Smooth muscle cell (in vitro differentiated cells): ENCODE results near the gene EDN1. TPM values are rescaled to one million over a fixed set of nuclear protein-coding genes. Genes with fewer than 3 reads are reported as not detected.

Experiments
- DNase-seq: peaks from one replicate; lab custom pipeline; 2025; ENCODE audit not compliant: unreplicated experiment; lab: John Stamatoyannopoulos, UW
- H2AFZ ChIP-seq: fragments of 200-600 bp; sonication (generic); 2 replicates; pipeline ENCODE4 v1.6.0; 2016; ENCODE audit warnings: antibody characterized with exemption, low read depth, mild to moderate bottlenecking
- H3F3A ChIP-seq: fragments of 200-600 bp; sonication (generic); 2 replicates; pipeline ENCODE4 v1.6.0; 2017; ENCODE audit warnings: antibody characterized with exemption, low read depth
- H3K27ac ChIP-seq: fragments of 200-600 bp; sonication (generic); 2 replicates; pipeline ENCODE4 v1.5.1; 2016; ENCODE audit warnings: low read depth, mild to moderate bottlenecking
- H3K27me3 ChIP-seq: fragments of 200-600 bp; sonication (generic); 2 replicates; pipeline ENCODE4 v1.6.1; 2016; ENCODE audit warnings: low read depth, mild to moderate bottlenecking
- H3K36me3 ChIP-seq: fragments of 200-600 bp; sonication (generic); 2 replicates; pipeline ENCODE4 v1.5.1; 2016; ENCODE audit warnings: low read depth
- H3K4me1 ChIP-seq: fragments of 200-600 bp; sonication (generic); 2 replicates; pipeline ENCODE4 v1.5.1; 2016; ENCODE audit warnings: low read depth
- H3K4me2 ChIP-seq: fragments of 200-600 bp; sonication (generic); 2 replicates; pipeline ENCODE4 v1.6.0; 2016; ENCODE audit warnings: mild to moderate bottlenecking
- H3K4me3 ChIP-seq: fragments of 200-600 bp; sonication (generic); 2 replicates; pipeline ENCODE4 v1.5.1; 2016; ENCODE audit warnings: mild to moderate bottlenecking
- H3K79me2 ChIP-seq: fragments of 200-600 bp; sonication (generic); 2 replicates; pipeline ENCODE4 v1.6.0; 2016; ENCODE audit warnings: low read depth, mild to moderate bottlenecking
- H3K9ac ChIP-seq: fragments of 200-600 bp; sonication (generic); 2 replicates; pipeline ENCODE4 v1.6.0; 2016; ENCODE audit warnings: low read depth
- H3K9me3 ChIP-seq: fragments of 200-600 bp; sonication (generic); replicated peaks from 2 replicates; pipeline ENCODE4 v1.5.1; 2016; ENCODE audit warnings: low read depth
- H4K20me1 ChIP-seq: fragments of 200-600 bp; sonication (generic); 2 replicates; pipeline ENCODE4 v1.6.0; 2016; ENCODE audit warnings: low read depth
- WGBS: methylation state at CpG from one replicate; pipeline ENCODE4 v1.1.7; 2016; ENCODE audit warnings: low lambda C conversion rate; 5-methylcytosine and 5-hydroxymethylcytosine counted together
- polyA plus RNA-seq: library from polyadenylated mRNA; unstranded; fragments of >200 nt; fragmentation: Nextera tagmentation; extraction: Ambion mirVana; gene quantifications from 2 replicates; pipeline ENCODE4 v1.2.1, GENCODE V29; 2016
- total RNA-seq: library from RNA; depleted of rRNA; stranded (reverse); fragments of >200 nt; gene quantifications from 2 replicates; pipeline ENCODE4 v1.2.3, GENCODE V29; 2014
- TF ChIP-seq, protein P1 (sequence below): fragments of 200-600 bp; sonication (generic); IDR thresholded peaks from 2 replicates; pipeline ENCODE4 v1.5.1; 2017; ENCODE audit warnings: borderline replicate concordance, mild to moderate bottlenecking, antibody characterized with exemption; ENCODE audit not compliant: insufficient read depth, poor library complexity, severe bottlenecking

EDN1 gene
- total and polyA plus RNA-seq, 2 experiments from 2014 or later: 8.2 to 20.0 TPM

DNA sequence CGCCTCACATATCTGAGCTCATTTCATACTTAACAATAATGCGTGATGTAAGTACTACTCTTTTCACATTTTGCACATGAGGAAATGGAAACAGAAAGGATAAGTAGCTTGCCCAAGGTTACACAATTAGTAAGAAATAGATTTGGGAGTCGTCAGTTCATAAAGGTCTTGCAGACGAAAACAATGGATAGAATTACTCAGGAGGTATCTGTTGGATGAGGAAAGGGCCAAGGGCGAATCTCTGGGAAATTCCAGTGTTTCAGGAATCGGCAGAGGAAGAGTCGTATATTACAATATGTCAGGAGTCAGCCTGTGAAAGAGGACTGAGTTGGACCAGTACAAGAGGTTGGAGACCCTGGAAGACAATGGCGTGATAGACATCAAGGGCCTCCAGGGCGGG is 12.8 kb upstream of the EDN1 start:
- H3K4me3 ChIP-seq: no peak overlapping the region
- no peak overlapping the region for H3K4me2 ChIP-seq
- H3K4me1 ChIP-seq: peaks cover 22% of the 10 kb centered on the region
- H3K9ac ChIP-seq: no peak overlapping the region
- H3K36me3 ChIP-seq: no peaks in the 10 kb centered on the region
- H3K27me3 ChIP-seq: peaks cover 7% of the 10 kb centered on the region
- 92% methylated on average over 9 of the region's 9 CpGs for WGBS
- DNase-seq: no peak
- TF ChIP-seq, protein P1, sequence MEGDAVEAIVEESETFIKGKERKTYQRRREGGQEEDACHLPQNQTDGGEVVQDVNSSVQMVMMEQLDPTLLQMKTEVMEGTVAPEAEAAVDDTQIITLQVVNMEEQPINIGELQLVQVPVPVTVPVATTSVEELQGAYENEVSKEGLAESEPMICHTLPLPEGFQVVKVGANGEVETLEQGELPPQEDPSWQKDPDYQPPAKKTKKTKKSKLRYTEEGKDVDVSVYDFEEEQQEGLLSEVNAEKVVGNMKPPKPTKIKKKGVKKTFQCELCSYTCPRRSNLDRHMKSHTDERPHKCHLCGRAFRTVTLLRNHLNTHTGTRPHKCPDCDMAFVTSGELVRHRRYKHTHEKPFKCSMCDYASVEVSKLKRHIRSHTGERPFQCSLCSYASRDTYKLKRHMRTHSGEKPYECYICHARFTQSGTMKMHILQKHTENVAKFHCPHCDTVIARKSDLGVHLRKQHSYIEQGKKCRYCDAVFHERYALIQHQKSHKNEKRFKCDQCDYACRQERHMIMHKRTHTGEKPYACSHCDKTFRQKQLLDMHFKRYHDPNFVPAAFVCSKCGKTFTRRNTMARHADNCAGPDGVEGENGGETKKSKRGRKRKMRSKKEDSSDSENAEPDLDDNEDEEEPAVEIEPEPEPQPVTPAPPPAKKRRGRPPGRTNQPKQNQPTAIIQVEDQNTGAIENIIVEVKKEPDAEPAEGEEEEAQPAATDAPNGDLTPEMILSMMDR: no peak
- H3F3A ChIP-seq: peaks cover 19% of the 10 kb centered on the region
- H3K9me3 ChIP-seq: no peaks in the 10 kb centered on the region
- H3K27ac ChIP-seq: no peak overlapping the region
- H4K20me1 ChIP-seq: no peaks in the 10 kb centered on the region
- no peaks in the 10 kb centered on the region for H3K79me2 ChIP-seq
- H2AFZ ChIP-seq: no peak overlapping the region

DNA sequence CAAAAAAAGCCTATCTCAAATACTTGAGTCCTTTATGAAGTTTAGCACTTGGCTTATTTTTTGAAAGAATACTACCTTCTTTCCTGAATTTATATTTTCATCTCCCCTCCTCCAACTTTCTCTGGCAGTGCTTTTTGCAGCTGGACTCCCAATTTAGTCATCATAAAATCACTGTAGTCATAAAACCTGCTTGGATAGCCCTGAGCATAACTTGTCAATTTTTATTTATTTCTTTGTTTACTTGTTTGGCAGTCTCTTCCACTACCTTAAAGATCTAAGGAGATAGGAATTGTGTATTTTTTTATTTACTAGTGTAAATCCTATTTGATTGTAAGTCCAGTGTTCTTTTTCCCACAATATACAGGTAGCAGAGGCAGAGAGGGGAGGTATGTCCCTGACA is 11.2 kb upstream of the EDN1 start:
- H3K27me3 ChIP-seq: peaks cover 7% of the 10 kb centered on the region
- peak overlapping the region; percentile 92 for H3K27ac ChIP-seq
- H3K4me2 ChIP-seq: peak overlapping the region; percentile 75
- no peak overlapping the region for H3K4me3 ChIP-seq
- peaks cover 28% of the 10 kb centered on the region for H3K4me1 ChIP-seq
- H3K9me3 ChIP-seq: no peaks in the 10 kb centered on the region
- no peak for DNase-seq
- H3F3A ChIP-seq: peaks cover 19% of the 10 kb centered on the region
- no peaks in the 10 kb centered on the region for H3K36me3 ChIP-seq
- no peaks in the 10 kb centered on the region for H4K20me1 ChIP-seq
- no peaks in the 10 kb centered on the region for H3K79me2 ChIP-seq
- TF ChIP-seq, protein P1: no peak
- H3K9ac ChIP-seq: no peak overlapping the region
- no peak overlapping the region for H2AFZ ChIP-seq

DNA sequence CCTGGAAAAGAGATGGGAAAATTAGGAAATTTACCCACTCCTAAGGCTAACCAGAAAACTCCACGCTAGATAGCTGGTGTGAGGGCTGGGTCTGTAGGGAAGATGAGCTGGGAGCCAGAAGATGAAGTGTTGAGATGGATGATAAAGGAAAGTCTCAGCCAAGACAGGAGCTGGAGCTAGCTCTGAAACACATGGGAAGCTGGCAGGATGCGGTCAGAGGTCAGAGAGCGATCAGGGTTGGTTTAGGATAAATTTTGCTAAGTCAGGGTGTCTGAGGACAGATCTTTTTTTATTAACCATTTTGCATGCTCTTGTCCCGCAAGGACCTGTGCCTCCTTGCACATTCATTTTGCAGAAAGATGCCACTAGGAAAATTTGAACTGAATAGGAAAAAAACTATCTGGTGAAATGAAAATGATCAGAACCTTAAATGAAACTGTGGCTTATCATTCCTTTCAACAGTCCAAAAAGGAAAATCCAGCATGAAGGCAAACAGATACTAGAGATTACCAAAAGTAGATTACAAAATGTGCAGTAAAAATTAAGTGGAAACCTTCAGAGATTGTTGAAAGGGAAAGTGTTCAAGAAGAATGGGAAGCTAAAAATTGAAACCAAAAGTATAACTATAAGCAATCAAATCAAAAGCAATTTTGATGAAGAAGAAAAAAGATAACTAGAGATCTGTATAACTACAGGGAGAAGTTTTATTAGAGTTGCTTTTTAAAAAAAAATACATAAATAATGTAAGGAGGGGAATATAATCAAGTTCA is 10.7 kb upstream of the EDN1 start:
- Histone ChIP-seq H3K9me3 (no peaks in the 10 kb centered on the region), H3K79me2 (no peaks in the 10 kb centered on the region), H4K20me1 (no peaks in the 10 kb centered on the region), H2AFZ (peak overlapping the region; percentile 22), H3K27ac (peak overlapping the region; percentile 92), H3K9ac (peak overlapping the region; percentile 0), H3K27me3 (peaks cover 7% of the 10 kb centered on the region), H3F3A (peaks cover 19% of the 10 kb centered on the region), H3K4me1 (peaks cover 28% of the 10 kb centered on the region), H3K4me3 (no peak overlapping the region), H3K4me2 (peak overlapping the region; percentile 75), H3K36me3 (no peaks in the 10 kb centered on the region)
- WGBS: 44% methylated on average over 4 of the region's 4 CpGs
- TF ChIP-seq, protein P1: no peak
- no peak for DNase-seq

DNA sequence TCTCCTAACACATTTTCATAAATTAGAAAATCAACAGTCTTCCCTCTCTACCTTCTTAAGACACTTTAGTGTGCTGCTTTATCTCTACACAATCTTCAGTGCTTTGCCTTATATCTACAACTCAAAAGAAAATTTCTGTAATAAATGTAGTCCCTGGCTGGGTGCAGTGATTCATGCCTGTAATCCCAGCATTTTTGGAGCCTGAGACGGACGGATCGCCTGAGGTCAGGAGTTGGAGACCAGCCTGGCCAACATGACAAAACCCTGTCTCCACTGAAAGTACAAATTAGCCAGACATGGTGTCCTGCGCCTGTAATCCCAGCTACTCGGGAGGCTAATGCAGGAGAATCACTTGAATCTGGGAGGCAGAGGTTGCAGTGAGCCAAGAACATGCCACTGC is 9.7 kb upstream of the EDN1 start:
- Histone ChIP-seq H3K27ac (peak overlapping the region; percentile 92), H2AFZ (no peak overlapping the region), H3K4me3 (no peak overlapping the region), H4K20me1 (no peaks in the 10 kb centered on the region), H3K9me3 (no peaks in the 10 kb centered on the region), H3K36me3 (no peaks in the 10 kb centered on the region), H3K79me2 (no peaks in the 10 kb centered on the region), H3K4me1 (peaks cover 28% of the 10 kb centered on the region), H3K27me3 (peaks cover 7% of the 10 kb centered on the region), H3K9ac (peak overlapping the region; percentile 50), H3F3A (peaks cover 19% of the 10 kb centered on the region), H3K4me2 (peak overlapping the region; percentile 75)
- WGBS: 4% methylated on average over 5 of the region's 5 CpGs
- no peak for DNase-seq
- TF ChIP-seq, protein P1: no peak
